Measurements from ENCODE around the gene INSL3.

Gene INSL3

GRCh38 chr19:17829855-17830566 is 8.7 kb upstream of the INSL3 start:
- no peaks in the 10 kb centered on the region for H3K9me2 ChIP-seq (ENCODE audit: low read depth, low read length)
- no peaks in the 10 kb centered on the region for H4K20me1 ChIP-seq (ENCODE audit: insufficient read depth, low read length)
- H3K9me3 ChIP-seq (ENCODE audit: low read length) = no peaks in the 10 kb centered on the region
- H3K4me1 ChIP-seq (ENCODE audit: insufficient read depth, low read length, severe bottlenecking) = no peaks in the 10 kb centered on the region
- H3K9ac ChIP-seq (ENCODE audit: low read length) = no peak overlapping the region
- no peaks in the 10 kb centered on the region for H3K36me3 ChIP-seq (ENCODE audit: insufficient read depth, low read length)
- H3K4me3 ChIP-seq (ENCODE audit: low read depth, low read length, poor library complexity, severe bottlenecking) = no peak overlapping the region
- TF ChIP-seq EZH2 (IDR thresholded peaks at IDR 0.05; ENCODE audit: borderline replicate concordance, low read length) (no peak), CTCF (IDR thresholded peaks at IDR 0.05; ENCODE audit: low read length) (no peak)
- no peaks in the 10 kb centered on the region for H3K27me3 ChIP-seq (ENCODE audit: insufficient read depth, low read length)
- H3K27ac ChIP-seq (ENCODE audit: low read depth, low read length, poor library complexity, severe bottlenecking) = no peak overlapping the region
- H3F3A ChIP-seq (ENCODE audit: insufficient read depth, low read length) = no peaks in the 10 kb centered on the region
- no peak overlapping the region for H3K4me2 ChIP-seq (ENCODE audit: low read length)
- H2AFZ ChIP-seq (ENCODE audit: low read length) = no peak overlapping the region
- H3K79me2 ChIP-seq (ENCODE audit: insufficient read depth, low read length) = no peaks in the 10 kb centered on the region

GRCh38 chr19:17826508-17827056 is 5.3 kb upstream of the INSL3 start:
- Histone ChIP-seq H3K4me3 (ENCODE audit: low read depth, low read length, poor library complexity, severe bottlenecking) (no peak overlapping the region), H3K9ac (ENCODE audit: low read length) (no peak overlapping the region), H3K9me2 (ENCODE audit: low read depth, low read length) (no peaks in the 10 kb centered on the region), H3K27me3 (ENCODE audit: insufficient read depth, low read length) (no peaks in the 10 kb centered on the region), H4K20me1 (ENCODE audit: insufficient read depth, low read length) (no peaks in the 10 kb centered on the region), H3K79me2 (ENCODE audit: insufficient read depth, low read length) (no peaks in the 10 kb centered on the region), H3F3A (ENCODE audit: insufficient read depth, low read length) (no peaks in the 10 kb centered on the region), H2AFZ (ENCODE audit: low read length) (no peak overlapping the region), H3K9me3 (ENCODE audit: low read length) (no peaks in the 10 kb centered on the region), H3K4me1 (ENCODE audit: insufficient read depth, low read length, severe bottlenecking) (no peaks in the 10 kb centered on the region), H3K4me2 (ENCODE audit: low read length) (no peak overlapping the region), H3K27ac (ENCODE audit: low read depth, low read length, poor library complexity, severe bottlenecking) (no peak overlapping the region), H3K36me3 (ENCODE audit: insufficient read depth, low read length) (no peaks in the 10 kb centered on the region)
- TF ChIP-seq CTCF (IDR thresholded peaks at IDR 0.05; ENCODE audit: low read length) (no peak), EZH2 (IDR thresholded peaks at IDR 0.05; ENCODE audit: borderline replicate concordance, low read length) (no peak)

DNA sequence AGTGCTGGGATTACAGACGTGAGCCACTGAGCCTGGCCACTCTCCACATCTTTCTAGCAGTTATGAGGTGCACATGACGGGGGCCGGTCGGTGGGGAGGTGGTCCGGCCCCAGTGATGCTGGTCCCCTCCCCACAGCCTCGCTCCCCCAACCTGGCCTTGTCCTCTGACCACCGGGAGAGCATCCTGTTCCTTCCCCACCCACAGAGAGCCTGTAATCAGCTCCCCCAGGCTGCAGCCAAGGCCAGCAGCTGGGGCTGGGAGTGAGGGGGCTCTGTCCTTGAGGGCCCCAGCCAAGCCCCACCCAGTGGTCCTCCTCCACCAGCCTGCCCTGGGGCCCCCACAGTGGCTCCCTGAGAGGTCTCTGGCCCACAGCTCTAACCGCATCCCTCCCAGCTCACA is 3.0 kb upstream of the INSL3 start:
- no peak overlapping the region for H3K4me3 ChIP-seq (ENCODE audit: low read depth, low read length, poor library complexity, severe bottlenecking)
- H3K4me1 ChIP-seq (ENCODE audit: insufficient read depth, low read length, severe bottlenecking) = peaks cover 6% of the 10 kb centered on the region
- no peaks in the 10 kb centered on the region for H3K36me3 ChIP-seq (ENCODE audit: insufficient read depth, low read length)
- H3K9me3 ChIP-seq (ENCODE audit: low read length) = no peaks in the 10 kb centered on the region
- H3K27ac ChIP-seq (ENCODE audit: low read depth, low read length, poor library complexity, severe bottlenecking) = no peak overlapping the region
- TF ChIP-seq EZH2 (IDR thresholded peaks at IDR 0.05; ENCODE audit: borderline replicate concordance, low read length) (no peak), CTCF (IDR thresholded peaks at IDR 0.05; ENCODE audit: low read length) (no peak)
- H3K9me2 ChIP-seq (ENCODE audit: low read depth, low read length) = no peaks in the 10 kb centered on the region
- no peaks in the 10 kb centered on the region for H3F3A ChIP-seq (ENCODE audit: insufficient read depth, low read length)
- no peak overlapping the region for H3K4me2 ChIP-seq (ENCODE audit: low read length)
- H3K27me3 ChIP-seq (ENCODE audit: insufficient read depth, low read length) = no peaks in the 10 kb centered on the region
- H4K20me1 ChIP-seq (ENCODE audit: insufficient read depth, low read length) = no peaks in the 10 kb centered on the region
- H2AFZ ChIP-seq (ENCODE audit: low read length) = no peak overlapping the region
- H3K9ac ChIP-seq (ENCODE audit: low read length) = no peak overlapping the region
- H3K79me2 ChIP-seq (ENCODE audit: insufficient read depth, low read length) = no peaks in the 10 kb centered on the region

Measured in OCI-LY1 (cell line).